Stimulated activated naive CD8-positive, alpha-beta T cell treated with anti-CD3 and anti-CD28 coated beads, Interleukin-15, Interleukin-2, amounts not matched to agents 100 U/mL and 50 U/mL, for 24 hours (primary cell): Measurements from ENCODE around the gene DMAC2.
"Not testable (repeated sequence)": the region's sequence is repeated elsewhere in the genome, so short reads cannot be mapped to it uniquely, and the experiment has no call there.

Source experiments
- ATAC-seq: fragments of 150-1000 bp; cut with Tn5 transposase; one replicate; pipeline ENCODE4 v1.10.0; 2021
- DNase-seq: peaks from one replicate; pipeline ENCODE4 v3.0.0; 2021

DMAC2 gene

GRCh38 chr19:41398598-41398997 lies 41.1 kb downstream of the DMAC2 start:
- DNase-seq (no peak), ATAC-seq (no peak)

- ATAC-seq (no peak), DNase-seq (no peak)
Measured at GRCh38 chr19:41398050-41398418, 41.7 kb downstream of the DMAC2 start.

GRCh38 chr19:41397086-41398049 lies 42.3 kb downstream of the DMAC2 start, which contains the start of the genes BCKDHA and EXOSC5:
BCKDHA (plus strand) TSS chr19:41397818; CDS start chr19:41397828, 10 bp downstream.
EXOSC5 (minus strand) TSS chr19:41397359; CDS start chr19:41397328, 31 bp downstream.
- peak; percentile 99 for DNase-seq
- peak; percentile 99 for ATAC-seq

GRCh38 chr19:41395355-41395754 lies 44.4 kb downstream of the DMAC2 start:
- ATAC-seq = no peak
- no peak for DNase-seq

- DNase-seq (no peak), ATAC-seq (no peak)
Measured at GRCh38 chr19:41392775-41393174, 46.9 kb downstream of the DMAC2 start.

- ATAC-seq = no peak
- no peak for DNase-seq
Measured at GRCh38 chr19:41391618-41392017, 48.1 kb downstream of the DMAC2 start.

- DNase-seq (no peak), ATAC-seq (no peak)
Measured at GRCh38 chr19:41386442-41386841, 53.3 kb downstream of the DMAC2 start.

- no peak for DNase-seq
- ATAC-seq = no peak
Measured at GRCh38 chr19:41384351-41384750, 55.4 kb downstream of the DMAC2 start.

- ATAC-seq, DNase-seq: not testable (repeated sequence)
Measured at GRCh38 chr19:41381536-41381935, 58.2 kb downstream of the DMAC2 start.
